MM.1S (cell line): Measurements from ENCODE around the gene B3GNT8.

ENCODE experiments used
- DNase-seq: peaks from one replicate; pipeline ENCODE4 v3.0.0-alpha.2; 2015
- H2AFZ ChIP-seq: fragments of 300-600 bp; sonication (generic); 2 replicates; pipeline ENCODE4 v1.6.0; 2016; ENCODE audit warnings: antibody characterized with exemption, low read length
- H3F3A ChIP-seq: fragments of 300-600 bp; sonication (generic); 2 replicates; pipeline ENCODE4 v1.6.1; 2016; ENCODE audit warnings: mild to moderate bottlenecking, antibody characterized with exemption, low read length, moderate library complexity, mixed read lengths; ENCODE audit not compliant: insufficient read depth
- H3K27ac ChIP-seq: fragments of 300-600 bp; sonication (generic); 2 replicates; pipeline ENCODE4 v1.5.1; 2016; ENCODE audit warnings: mild to moderate bottlenecking, low read length
- H3K27me3 ChIP-seq: fragments of 300-600 bp; sonication (generic); replicated peaks from 2 replicates; pipeline ENCODE4 v1.6.0; 2016; ENCODE audit warnings: low read length; ENCODE audit not compliant: insufficient read depth
- H3K36me3 ChIP-seq: fragments of 300-600 bp; sonication (generic); replicated peaks from 2 replicates; pipeline ENCODE4 v1.6.1; 2016; ENCODE audit warnings: mild to moderate bottlenecking, low read length, mixed read lengths; ENCODE audit not compliant: insufficient read depth
- H3K4me1 ChIP-seq: fragments of 300-600 bp; sonication (generic); 2 replicates; pipeline ENCODE4 v1.6.1; 2016; ENCODE audit warnings: low read length, mixed read lengths
- H3K4me2 ChIP-seq: fragments of 300-600 bp; sonication (generic); 2 replicates; pipeline ENCODE4 v1.6.0; 2016; ENCODE audit warnings: low read depth, low read length
- H3K4me3 ChIP-seq: fragments of 300-600 bp; sonication (generic); 2 replicates; pipeline ENCODE4 v1.5.1; 2016; ENCODE audit warnings: low read length, mixed read lengths
- H3K79me2 ChIP-seq: fragments of 300-600 bp; sonication (generic); 2 replicates; pipeline ENCODE4 v1.6.1; 2016; ENCODE audit warnings: mixed run types, low read length, mixed read lengths
- H3K9ac ChIP-seq: fragments of 300-600 bp; sonication (generic); 2 replicates; pipeline ENCODE4 v1.6.1; 2016; ENCODE audit warnings: low read length, mixed read lengths
- H3K9me2 ChIP-seq: fragments of 300-600 bp; sonication (generic); replicated peaks from 2 replicates; pipeline ENCODE4 v1.6.1; 2016; ENCODE audit warnings: mild to moderate bottlenecking, low read length, mixed read lengths; ENCODE audit not compliant: insufficient read depth
- H3K9me3 ChIP-seq: fragments of 300-600 bp; sonication (generic); replicated peaks from 2 replicates; pipeline ENCODE4 v1.6.1; 2016; ENCODE audit warnings: mild to moderate bottlenecking, low read length, mixed read lengths; ENCODE audit not compliant: insufficient read depth
- H4K20me1 ChIP-seq: fragments of 300-600 bp; sonication (generic); 2 replicates; pipeline ENCODE4 v1.6.1; 2016; ENCODE audit warnings: mild to moderate bottlenecking, low read length, moderate library complexity, mixed read lengths; ENCODE audit not compliant: insufficient read depth
- CTCF ChIP-seq: fragments of 300-600 bp; sonication (generic); IDR thresholded peaks from 2 replicates; pipeline ENCODE4 v1.5.1; 2016; ENCODE audit warnings: antibody characterized with exemption, low read length, mixed read lengths
- EZH2 ChIP-seq: fragments of 300-600 bp; sonication (generic); optimal IDR thresholded peaks from 2 replicates; pipeline ENCODE3; 2017; ENCODE audit warnings: low read depth, mild to moderate bottlenecking, antibody characterized with exemption, low read length, mixed read lengths
- EZH2phosphoT487 ChIP-seq: fragments of 300-600 bp; sonication (generic); IDR thresholded peaks from 2 replicates; pipeline ENCODE4 v1.6.1; 2018; ENCODE audit warnings: antibody characterized with exemption, low read length

B3GNT8 gene

GRCh38 chr19:41408256-41408655, 18.9 kb downstream of the B3GNT8 start:
- Histone ChIP-seq H3K4me1 (peaks cover 21% of the 10 kb centered on the region), H3K4me2 (no peak overlapping the region), H3K79me2 (no peaks in the 10 kb centered on the region), H3K9ac (no peak overlapping the region), H3K27ac (no peak overlapping the region), H3K36me3 (no peaks in the 10 kb centered on the region), H3K27me3 (no peaks in the 10 kb centered on the region), H4K20me1 (no peaks in the 10 kb centered on the region), H3K4me3 (no peak overlapping the region), H2AFZ (no peak overlapping the region), H3F3A (no peaks in the 10 kb centered on the region), H3K9me3 (no peaks in the 10 kb centered on the region), H3K9me2 (no peaks in the 10 kb centered on the region)
- DNase-seq = no peak
- TF ChIP-seq EZH2phosphoT487 = no peak

GRCh38 chr19:41407271-41407670, 19.9 kb downstream of the B3GNT8 start:
- Histone ChIP-seq H3K4me2 (no peak overlapping the region), H3K9ac (no peak overlapping the region), H3F3A (no peaks in the 10 kb centered on the region), H3K4me3 (no peak overlapping the region), H3K27ac (no peak overlapping the region), H3K79me2 (no peaks in the 10 kb centered on the region), H3K9me2 (no peaks in the 10 kb centered on the region), H3K27me3 (no peaks in the 10 kb centered on the region), H3K9me3 (no peaks in the 10 kb centered on the region), H4K20me1 (no peaks in the 10 kb centered on the region), H3K4me1 (peaks cover 21% of the 10 kb centered on the region), H3K36me3 (no peaks in the 10 kb centered on the region), H2AFZ (no peak overlapping the region)
- DNase-seq = no peak
- TF ChIP-seq EZH2 (no peak), CTCF (no peak), EZH2phosphoT487 (no peak)

- no peak for DNase-seq
- Histone ChIP-seq H3K9ac (no peak overlapping the region), H3K36me3 (no peaks in the 10 kb centered on the region), H4K20me1 (no peaks in the 10 kb centered on the region), H3K9me2 (no peaks in the 10 kb centered on the region), H3K27ac (no peak overlapping the region), H3K9me3 (no peaks in the 10 kb centered on the region), H3K4me3 (no peak overlapping the region), H3K27me3 (no peaks in the 10 kb centered on the region), H3K4me2 (no peak overlapping the region), H2AFZ (no peak overlapping the region), H3F3A (no peaks in the 10 kb centered on the region), H3K4me1 (peaks cover 21% of the 10 kb centered on the region), H3K79me2 (no peaks in the 10 kb centered on the region)
- TF ChIP-seq EZH2phosphoT487 (no peak), EZH2 (no peak), CTCF (no peak)
Measured at GRCh38 chr19:41405776-41406175, 21.4 kb downstream of the B3GNT8 start.

GRCh38 chr19:41403181-41403970, 23.8 kb downstream of the B3GNT8 start:
- Histone ChIP-seq H3K4me3 (no peak overlapping the region), H3K27me3 (no peaks in the 10 kb centered on the region), H3K9me2 (no peaks in the 10 kb centered on the region), H3K27ac (no peak overlapping the region), H3K79me2 (peaks cover 14% of the 10 kb centered on the region), H3K9ac (no peak overlapping the region), H3K4me1 (peaks cover 7% of the 10 kb centered on the region), H3F3A (no peaks in the 10 kb centered on the region), H3K36me3 (no peaks in the 10 kb centered on the region), H4K20me1 (no peaks in the 10 kb centered on the region), H3K9me3 (no peaks in the 10 kb centered on the region), H2AFZ (no peak overlapping the region), H3K4me2 (no peak overlapping the region)
- TF ChIP-seq EZH2phosphoT487 (no peak), CTCF (no peak), EZH2 (no peak)
- DNase-seq = no peak
